ENCODE measurements around the gene DLGAP1. TPM values are rescaled to one million over a fixed set of nuclear protein-coding genes. Genes with fewer than 3 reads are reported as not detected.

The DLGAP1 gene
- total and polyA plus RNA-seq, 2 of the 8 experiments (the other 6 are each of a cell fraction or from before 2014, with no cell fraction given), result 11.8 to 16.9 TPM

GRCh38 chr18:3661989-3662388 lies 793.1 kb downstream of the DLGAP1 start:
- Histone ChIP-seq H3K18ac (ENCODE audit: extremely low read depth, low read length) (no peak overlapping the region), H3K79me2 (ENCODE audit: control insufficient read depth in 1 of 2, insufficient read depth in 2 of 2, low read length in 2 of 2) (no peaks in the 10 kb centered on the region), H3K27me3 (replicated peaks in 1 of 4; ENCODE audit: control insufficient read depth in 3 of 4, extremely low read depth in 1 of 4, insufficient read depth in 3 of 4, low read length in 3 of 4) (peaks cover 0 to 1% (median 0%) of the 10 kb centered on the region in 4 experiments; a peak in 1 of 7 replicates), H3K4ac (replicated peaks; ENCODE audit: insufficient read length, low read depth, low read length) (no peak overlapping the region), H3K27ac (ENCODE audit: low read depth, low read length) (no peak overlapping the region), H3K14ac (ENCODE audit: insufficient read length) (no peak overlapping the region), H3K79me1 (ENCODE audit: low read depth, low read length) (no peaks in the 10 kb centered on the region), H3K23me2 (ENCODE audit: low read depth, low read length) (no peaks in the 10 kb centered on the region), H3K9me3 (ENCODE audit: insufficient read depth in 2 of 2, low read depth in 1 of 2, low read length in 1 of 2) (peaks cover 4 to 8% of the 10 kb centered on the region in 2 experiments; a peak in 2 of 4 replicates), H2BK15ac (ENCODE audit: low read length) (no peak overlapping the region), H2AFZ (ENCODE audit: low read length) (no peak overlapping the region), H3K4me1 (replicated peaks in 1 of 4; ENCODE audit: control insufficient read depth in 3 of 4, insufficient read depth in 4 of 4, low read length in 3 of 4) (peaks cover 3 to 13% (median 9%) of the 10 kb centered on the region in 4 experiments; a peak in 6 of 7 replicates), H4K8ac (ENCODE audit: extremely low read depth, insufficient read depth, low read length) (no peak overlapping the region), H2AK5ac (ENCODE audit: low read depth, low read length) (no peak overlapping the region), H3K23ac (ENCODE audit: insufficient read length) (no peak overlapping the region), H4K5ac (ENCODE audit: insufficient read length, low read depth, low read length) (no peak overlapping the region), H3K4me2 (ENCODE audit: insufficient read depth in 1 of 2, low read depth in 2 of 2, low read length in 2 of 2) (no peak overlapping the region), H4K91ac (replicated peaks; ENCODE audit: insufficient read length, low read length) (no peak overlapping the region), H3K9ac (replicated peaks in 1 of 4; ENCODE audit: extremely low read depth in 1 of 4, low read depth in 3 of 4, low read length in 3 of 4) (no peak overlapping the region), H3K36me3 (ENCODE audit: control insufficient read depth in 2 of 4, insufficient read depth in 4 of 4, low read length in 3 of 4) (peaks cover 0 to 7% (median 0%) of the 10 kb centered on the region in 4 experiments; a peak in 2 of 8 replicates), H3K56ac (replicated peaks; ENCODE audit: insufficient read length, low read depth, low read length) (no peak overlapping the region), H2BK5ac (ENCODE audit: low read depth, low read length) (no peak overlapping the region), H3K4me3 (ENCODE audit: extremely low read depth in 1 of 4, insufficient read depth in 2 of 4, low read depth in 3 of 4, low read length in 4 of 4) (no peak overlapping the region), H2BK12ac (ENCODE audit: low read depth, low read length) (no peak overlapping the region), H4K20me1 (replicated peaks in 1 of 2; ENCODE audit: control insufficient read depth in 1 of 2, insufficient read depth in 2 of 2, low read length in 2 of 2) (no peaks in the 10 kb centered on the region), H2BK20ac (ENCODE audit: low read length) (no peak overlapping the region), H2BK120ac (replicated peaks; ENCODE audit: low read depth, low read length) (no peak overlapping the region)
- no peak for FAIRE-seq
- CTCF ChIA-PET (ENCODE audit: partially characterized antibody), result interaction anchor here (1.0 to 2.0 kb wide), 6 partner anchors 11 to 379 kb away, joined by 3 to 7 read pairs (median 6); no protein-coding TSS in a partner anchor
- no peak for DNase-seq (ENCODE audit: low read depth in 1 of 2, low spot score in 2 of 2)
- POLR2A ChIA-PET (ENCODE audit: partially characterized antibody), result interaction anchor here (0.6 to 1.8 kb wide), 7 partner anchors 16 to 364 kb away, joined by 3 to 7 read pairs (median 3); no protein-coding TSS in a partner anchor
- WGBS, 2 experiments (ENCODE audit: extremely low coverage in 1 of 2, insufficient coverage in 1 of 2, insufficient read length in 1 of 2, insufficient replicate concordance in 2 of 2, low coverage in 1 of 2, low lambda C conversion rate in 2 of 2, missing lambda C conversion rate in 1 of 2), result 92% methylated on average over 1 of the region's 1 CpG; no CpG with 5 or more reads in 1 of the 2 experiments
- TF ChIP-seq PHF8 (conservative IDR thresholded peaks at IDR 0.05; ENCODE audit: low read depth, low read length), result no peak
